Measurements from ENCODE around the gene BNC2. TPM values are rescaled to one million over a fixed set of nuclear protein-coding genes. Genes with fewer than 3 reads are reported as not detected.

The BNC2 gene
- total RNA-seq, 4 donors from 2014 or later = 90.2 to 130 (median 100.0) TPM

GRCh38 chr9:16815079-16815478 is 55.4 kb downstream of the BNC2 start:
- TF ChIP-seq POLR2A (IDR thresholded peaks at IDR 0.05) (no peak), EP300 (IDR thresholded peaks at IDR 0.05) (no peak)
- no peaks in the 10 kb centered on the region for H3K9me3 ChIP-seq
- no peaks in the 10 kb centered on the region for H3K27me3 ChIP-seq
- no peak overlapping the region for H3K27ac ChIP-seq
- ATAC-seq = no peak
- no peak overlapping the region for H3K4me3 ChIP-seq
- H3K36me3 ChIP-seq = no peaks in the 10 kb centered on the region
- peaks cover 0 to 49% (median 5%) of the 10 kb centered on the region in 3 donors for H3K4me1 ChIP-seq
- 43 to 52% methylated on average over 2 of the region's 2 CpGs for WGBS, 2 donors (ENCODE audit: low coverage in 1 of 2)

- 71 to 73% methylated on average over 4 of the region's 4 CpGs for WGBS, 2 donors (ENCODE audit: low coverage in 1 of 2)
Measured at GRCh38 chr9:16813838-16814237, 56.6 kb downstream of the BNC2 start.

DNA sequence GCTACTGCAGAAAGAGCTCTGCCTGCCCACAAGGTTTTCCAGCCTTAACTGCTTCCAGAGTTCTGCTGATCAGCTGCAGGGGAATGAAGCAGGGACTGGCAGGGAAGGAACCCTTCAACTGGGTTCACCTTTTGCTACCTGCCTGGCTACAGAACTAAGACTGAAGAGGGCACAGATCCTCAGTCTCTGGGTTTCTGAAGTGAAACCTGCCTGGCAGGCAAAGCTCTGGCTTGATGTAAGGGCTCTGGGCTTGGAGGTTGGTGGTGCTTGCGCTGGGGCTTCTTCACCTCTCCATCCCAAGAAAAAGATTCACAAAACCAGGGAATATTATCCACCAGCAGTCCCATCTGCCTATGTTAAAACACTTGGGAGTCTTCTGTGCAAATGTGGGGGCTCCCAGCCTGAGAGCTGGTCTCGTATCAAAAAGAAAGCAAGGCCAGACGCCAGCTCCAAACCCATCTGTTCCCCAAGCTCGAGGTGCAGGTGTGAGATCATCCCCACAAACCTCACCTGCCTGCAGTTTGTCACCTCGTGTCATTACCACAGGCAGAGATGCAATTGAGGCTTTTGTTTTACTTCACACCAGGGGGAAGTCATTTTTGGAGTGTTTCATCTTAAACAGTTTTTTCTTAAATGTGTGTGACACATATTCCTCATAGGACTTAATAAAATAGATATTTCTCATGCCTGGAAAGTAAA is 58.3 kb downstream of the BNC2 start:
- H3K4me1 ChIP-seq = peaks cover 0 to 50% (median 1%) of the 10 kb centered on the region in 3 donors
- H3K27ac ChIP-seq = no peak overlapping the region
- no peaks in the 10 kb centered on the region for H3K27me3 ChIP-seq
- ATAC-seq = no peak
- TF ChIP-seq, protein P1, sequence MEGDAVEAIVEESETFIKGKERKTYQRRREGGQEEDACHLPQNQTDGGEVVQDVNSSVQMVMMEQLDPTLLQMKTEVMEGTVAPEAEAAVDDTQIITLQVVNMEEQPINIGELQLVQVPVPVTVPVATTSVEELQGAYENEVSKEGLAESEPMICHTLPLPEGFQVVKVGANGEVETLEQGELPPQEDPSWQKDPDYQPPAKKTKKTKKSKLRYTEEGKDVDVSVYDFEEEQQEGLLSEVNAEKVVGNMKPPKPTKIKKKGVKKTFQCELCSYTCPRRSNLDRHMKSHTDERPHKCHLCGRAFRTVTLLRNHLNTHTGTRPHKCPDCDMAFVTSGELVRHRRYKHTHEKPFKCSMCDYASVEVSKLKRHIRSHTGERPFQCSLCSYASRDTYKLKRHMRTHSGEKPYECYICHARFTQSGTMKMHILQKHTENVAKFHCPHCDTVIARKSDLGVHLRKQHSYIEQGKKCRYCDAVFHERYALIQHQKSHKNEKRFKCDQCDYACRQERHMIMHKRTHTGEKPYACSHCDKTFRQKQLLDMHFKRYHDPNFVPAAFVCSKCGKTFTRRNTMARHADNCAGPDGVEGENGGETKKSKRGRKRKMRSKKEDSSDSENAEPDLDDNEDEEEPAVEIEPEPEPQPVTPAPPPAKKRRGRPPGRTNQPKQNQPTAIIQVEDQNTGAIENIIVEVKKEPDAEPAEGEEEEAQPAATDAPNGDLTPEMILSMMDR (IDR thresholded peaks at IDR 0.05) = no peak
- TF ChIP-seq EP300 (IDR thresholded peaks at IDR 0.05) (no peak), POLR2A (IDR thresholded peaks at IDR 0.05) (no peak), POLR2AphosphoS5 (IDR thresholded peaks at IDR 0.05) (no peak)
- H3K4me3 ChIP-seq = no peak overlapping the region
- no peaks in the 10 kb centered on the region for H3K36me3 ChIP-seq
- no peaks in the 10 kb centered on the region for H3K9me3 ChIP-seq
- WGBS, 2 donors (ENCODE audit: low coverage in 1 of 2) = 17 to 80% methylated on average over 1 to 2 of the region's 5 CpGs

More at GRCh38 chr9:16813838-16814237, 56.6 kb downstream of the BNC2 start:
- Histone ChIP-seq H3K36me3 (no peaks in the 10 kb centered on the region), H3K27me3 (no peaks in the 10 kb centered on the region), H3K9me3 (no peaks in the 10 kb centered on the region), H3K4me3 (no peak overlapping the region), H3K4me1 (peaks cover 0 to 52% (median 5%) of the 10 kb centered on the region in 3 donors), H3K27ac (no peak overlapping the region)
- no peak for TF ChIP-seq POLR2A (IDR thresholded peaks at IDR 0.05)
- TF ChIP-seq, protein P1 (IDR thresholded peaks at IDR 0.05) = no peak
- TF ChIP-seq EP300 (IDR thresholded peaks at IDR 0.05) = no peak
- no peak for TF ChIP-seq POLR2AphosphoS5 (IDR thresholded peaks at IDR 0.05)
- ATAC-seq = no peak

DNA sequence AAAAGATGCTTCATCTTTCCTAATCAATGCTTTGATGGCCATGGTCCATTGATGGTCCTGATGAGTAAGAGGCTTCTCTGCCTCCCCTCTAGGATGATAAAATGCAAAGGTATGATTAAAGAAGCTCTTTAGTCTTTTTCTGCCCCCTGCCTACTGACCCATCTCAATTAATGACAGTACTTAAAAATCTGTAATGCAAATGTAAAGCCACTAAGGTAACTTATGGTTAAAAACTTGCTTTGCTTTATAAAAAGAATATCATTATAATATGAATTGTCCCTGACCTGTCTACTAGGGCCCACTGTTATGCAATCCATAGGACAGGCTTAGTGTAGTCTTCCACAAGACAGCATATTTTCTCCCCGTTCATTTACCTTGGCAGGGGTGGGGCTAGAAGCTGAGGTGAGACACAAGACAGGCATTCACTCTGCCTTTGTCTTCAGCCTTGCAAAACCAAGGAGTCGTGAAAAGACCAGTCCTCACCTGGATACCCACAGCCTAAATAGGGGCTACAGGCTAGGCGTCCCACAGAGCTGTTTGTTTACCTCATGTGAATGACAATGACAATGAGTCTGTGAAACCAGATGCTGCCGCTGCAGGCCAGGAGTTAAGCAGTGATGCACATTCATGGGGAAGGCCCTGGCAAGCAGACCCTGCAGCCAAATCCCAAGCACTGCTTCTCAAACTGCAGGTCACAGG is 60.4 kb downstream of the BNC2 start:
- ATAC-seq = no peak
- H3K4me1 ChIP-seq = peaks cover 0 to 31% (median 0%) of the 10 kb centered on the region in 3 donors
- no peak overlapping the region for H3K4me3 ChIP-seq
- WGBS, 2 donors (ENCODE audit: low coverage in 1 of 2) = 100% methylated on average over 1 of the region's 4 CpGs
- H3K27me3 ChIP-seq = no peaks in the 10 kb centered on the region
- no peak overlapping the region for H3K27ac ChIP-seq
- TF ChIP-seq POLR2AphosphoS5 (IDR thresholded peaks at IDR 0.05) = no peak
- TF ChIP-seq POLR2A (IDR thresholded peaks at IDR 0.05) = no peak
- TF ChIP-seq EP300 (IDR thresholded peaks at IDR 0.05) = no peak
- TF ChIP-seq, protein P1 (IDR thresholded peaks at IDR 0.05) = no peak
- no peaks in the 10 kb centered on the region for H3K9me3 ChIP-seq
- no peaks in the 10 kb centered on the region for H3K36me3 ChIP-seq

DNA sequence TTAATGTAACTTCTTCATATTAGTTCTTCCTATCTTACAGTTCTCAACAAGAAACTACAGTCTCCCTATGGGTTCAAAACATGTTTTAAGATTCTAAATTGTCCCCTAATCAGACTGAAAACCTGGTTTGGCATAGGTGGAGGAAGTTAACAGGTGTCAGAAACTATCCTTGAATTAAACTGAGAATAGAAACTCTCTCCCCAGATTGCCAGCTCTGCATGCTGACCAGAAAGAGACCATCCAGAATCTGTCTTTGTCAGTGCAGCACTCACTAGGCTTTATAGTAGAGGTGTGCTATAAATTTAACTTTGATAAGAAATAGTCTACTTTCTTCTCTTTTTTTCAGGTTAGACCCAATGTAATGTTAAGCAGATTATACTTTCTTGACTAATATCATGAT is 63.8 kb downstream of the BNC2 start:
- no peaks in the 10 kb centered on the region for H3K36me3 ChIP-seq
- no peak overlapping the region for H3K4me3 ChIP-seq
- H3K27ac ChIP-seq = no peak overlapping the region
- H3K27me3 ChIP-seq = no peaks in the 10 kb centered on the region
- TF ChIP-seq POLR2AphosphoS5 (IDR thresholded peaks at IDR 0.05) (no peak), EP300 (IDR thresholded peaks at IDR 0.05) (no peak), POLR2A (IDR thresholded peaks at IDR 0.05) (no peak)
- TF ChIP-seq, protein P1 (IDR thresholded peaks at IDR 0.05) = no peak
- no peak for ATAC-seq
- H3K4me1 ChIP-seq = peaks cover 0 to 39% (median 0%) of the 10 kb centered on the region in 3 donors
- H3K9me3 ChIP-seq = no peaks in the 10 kb centered on the region
